ENCODE measurements around the gene IL17F. TPM values are rescaled to one million over a fixed set of nuclear protein-coding genes. Genes with fewer than 3 reads are reported as not detected.
A peak's percentile ranks its signal among the peaks of the same experiment; 100 is the strongest.

The IL17F gene
- total and polyA plus RNA-seq, 9 donors, result not detected

DNA sequence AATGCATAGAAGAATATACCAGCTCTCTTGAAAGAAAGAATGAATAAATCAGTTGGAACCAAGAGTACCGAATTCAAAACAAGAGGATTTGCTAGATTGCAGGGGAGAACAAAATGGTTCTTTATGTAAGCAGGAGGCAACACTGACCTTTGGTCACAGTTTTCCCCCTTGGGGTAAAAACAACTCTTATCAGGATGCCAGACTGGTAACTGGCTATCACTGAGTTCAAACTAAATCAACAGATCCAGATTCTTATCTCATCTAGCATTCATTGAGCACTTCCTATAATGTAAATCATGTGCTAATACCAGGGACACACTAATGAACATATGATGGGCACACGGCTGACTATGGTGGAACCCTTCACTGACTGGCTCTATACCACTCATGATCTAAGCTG, 4.8 kb upstream of the IL17F start:
- H3K9me3 ChIP-seq (replicated peaks; ENCODE audit: control insufficient read depth, low read depth, low read length), result no peaks in the 10 kb centered on the region
- no peak overlapping the region for H3K27ac ChIP-seq (ENCODE audit: low read length)
- H3K27me3 ChIP-seq (ENCODE audit: control insufficient read depth, insufficient read depth, low read length), result no peaks in the 10 kb centered on the region
- no peak for DNase-seq
- no peaks in the 10 kb centered on the region for H3K4me1 ChIP-seq (ENCODE audit: control insufficient read depth, insufficient read depth, low read length)
- H3K4me3 ChIP-seq (ENCODE audit: low read length), result no peak overlapping the region
- WGBS (ENCODE audit: insufficient coverage), result 100% methylated on average over 1 of the region's 2 CpGs
- H3K36me3 ChIP-seq (ENCODE audit: control insufficient read depth, insufficient read depth, low read length), result no peaks in the 10 kb centered on the region

DNA sequence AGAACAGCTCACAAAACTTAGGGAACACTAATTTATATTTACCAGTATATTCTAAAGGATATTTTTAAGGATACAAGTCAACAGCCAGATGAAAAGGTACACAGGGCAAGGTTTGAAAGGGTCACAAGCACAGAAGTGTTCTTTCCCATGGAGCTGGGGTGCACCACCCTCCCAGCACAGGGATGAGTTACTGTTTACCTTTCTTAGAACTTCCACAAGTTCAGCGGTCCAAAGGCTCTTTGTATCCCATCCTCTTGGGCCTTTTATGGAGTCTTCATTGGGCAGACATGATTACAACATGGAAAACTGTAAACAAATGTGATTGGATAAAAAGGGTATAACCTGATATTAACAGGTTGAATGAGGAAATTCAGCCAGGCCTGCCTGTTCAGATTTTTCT, 1.1 kb upstream of the IL17F start:
- WGBS (ENCODE audit: insufficient coverage), result no CpG with 5 or more reads among the region's 1 CpG
- no peak overlapping the region for H3K27ac ChIP-seq (ENCODE audit: low read length)
- no peaks in the 10 kb centered on the region for H3K9me3 ChIP-seq (replicated peaks; ENCODE audit: control insufficient read depth, low read depth, low read length)
- no peaks in the 10 kb centered on the region for H3K4me1 ChIP-seq (ENCODE audit: control insufficient read depth, insufficient read depth, low read length)
- DNase-seq, result no peak
- no peaks in the 10 kb centered on the region for H3K36me3 ChIP-seq (ENCODE audit: control insufficient read depth, insufficient read depth, low read length)
- H3K4me3 ChIP-seq (ENCODE audit: low read length), result no peak overlapping the region
- H3K27me3 ChIP-seq (ENCODE audit: control insufficient read depth, insufficient read depth, low read length), result no peaks in the 10 kb centered on the region

DNA sequence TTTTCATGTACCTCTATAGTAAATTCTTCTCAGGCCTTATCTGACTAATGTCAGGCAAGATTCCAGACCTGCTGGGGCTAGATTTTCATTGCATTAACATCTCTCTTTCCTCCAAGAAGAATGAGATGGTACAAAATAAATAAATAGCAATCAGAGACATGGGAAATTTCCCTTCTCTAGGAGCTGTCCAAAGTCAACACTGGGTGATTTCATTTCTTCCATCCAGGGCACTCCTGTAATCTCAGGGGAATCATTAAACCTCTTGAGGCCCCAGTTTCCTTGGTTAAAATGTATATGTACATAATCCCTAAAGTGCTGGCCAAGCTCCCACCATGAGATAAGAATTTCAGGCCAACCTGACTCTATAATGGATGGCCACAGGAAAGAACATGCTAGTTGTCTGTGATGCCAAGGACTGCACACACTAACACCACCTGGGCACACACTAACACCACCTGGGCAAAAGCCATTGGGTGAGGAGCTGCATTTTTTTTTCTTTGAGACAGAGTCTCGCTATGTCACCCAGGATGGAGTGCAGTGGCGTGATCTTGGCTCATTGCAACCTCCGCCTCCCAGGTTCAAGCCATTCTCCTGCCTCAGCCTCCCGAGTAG, 912 bp downstream of the IL17F start:
- Histone ChIP-seq H3K27me3 (ENCODE audit: control insufficient read depth, insufficient read depth, low read length) (no peaks in the 10 kb centered on the region), H3K4me3 (ENCODE audit: low read length) (no peak overlapping the region), H3K27ac (ENCODE audit: low read length) (no peak overlapping the region), H3K36me3 (ENCODE audit: control insufficient read depth, insufficient read depth, low read length) (no peaks in the 10 kb centered on the region), H3K4me1 (ENCODE audit: control insufficient read depth, insufficient read depth, low read length) (no peaks in the 10 kb centered on the region), H3K9me3 (replicated peaks; ENCODE audit: control insufficient read depth, low read depth, low read length) (no peaks in the 10 kb centered on the region)
- 90% methylated on average over 2 of the region's 4 CpGs for WGBS (ENCODE audit: insufficient coverage)
- DNase-seq, result no peak

- Histone ChIP-seq H3K4me1 (ENCODE audit: control insufficient read depth, insufficient read depth, low read length) (no peaks in the 10 kb centered on the region), H3K9me3 (replicated peaks; ENCODE audit: control insufficient read depth, low read depth, low read length) (no peaks in the 10 kb centered on the region), H3K36me3 (ENCODE audit: control insufficient read depth, insufficient read depth, low read length) (no peaks in the 10 kb centered on the region), H3K4me3 (ENCODE audit: low read length) (no peak overlapping the region), H3K27ac (ENCODE audit: low read length) (no peak overlapping the region), H3K27me3 (ENCODE audit: control insufficient read depth, insufficient read depth, low read length) (no peaks in the 10 kb centered on the region)
- DNase-seq, result no peak
- WGBS (ENCODE audit: insufficient coverage), result no CpG with 5 or more reads among the region's 2 CpGs
Observed at GRCh38 chr6:52241819-52242218, 2.5 kb downstream of the IL17F start.

DNA sequence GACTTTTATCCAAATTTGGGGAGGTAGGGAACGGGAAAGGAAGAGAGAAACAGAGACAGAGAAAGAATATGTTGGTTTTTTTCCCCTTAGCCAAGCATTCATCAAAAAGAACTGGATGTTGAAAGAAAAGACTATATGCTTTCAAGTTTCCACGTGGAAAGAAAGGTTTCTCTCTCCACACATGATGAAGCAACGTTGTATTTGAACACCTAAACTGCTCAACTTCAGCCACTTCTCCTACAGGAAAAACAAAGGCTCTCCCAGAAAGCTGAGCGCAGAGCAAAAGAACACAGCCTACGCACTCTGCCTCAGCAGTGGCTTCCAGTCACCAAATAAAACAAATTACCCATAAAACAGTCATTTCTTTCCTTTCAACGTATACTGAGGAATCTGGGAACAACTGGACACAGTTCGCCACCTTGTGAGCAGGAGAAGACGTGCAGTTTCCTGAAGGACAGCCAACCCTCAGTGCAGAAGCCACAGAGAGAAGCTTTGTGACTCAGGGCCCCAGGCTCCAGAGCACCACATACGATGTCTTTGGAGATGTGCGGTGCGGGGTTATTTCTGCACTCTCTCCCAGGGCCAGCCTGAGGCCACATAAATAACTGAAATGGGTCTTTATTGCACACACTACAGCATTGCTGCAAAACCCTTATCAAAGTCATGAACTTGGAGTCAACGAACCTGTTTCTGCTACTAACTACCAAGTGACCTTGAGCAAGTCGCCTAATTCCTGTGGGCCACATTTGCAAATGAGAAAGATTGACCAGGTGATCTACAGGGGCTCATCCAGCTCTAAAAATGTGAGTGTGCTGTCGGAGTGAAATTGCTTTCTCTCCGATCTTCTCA, 10.1 kb downstream of the IL17F start:
- no peak overlapping the region for H3K27ac ChIP-seq (ENCODE audit: low read length)
- H3K4me3 ChIP-seq (ENCODE audit: low read length), result no peak overlapping the region
- DNase-seq, result peak; percentile 54
- no peaks in the 10 kb centered on the region for H3K9me3 ChIP-seq (replicated peaks; ENCODE audit: control insufficient read depth, low read depth, low read length)
- H3K4me1 ChIP-seq (ENCODE audit: control insufficient read depth, insufficient read depth, low read length), result no peaks in the 10 kb centered on the region
- 54% methylated on average over 7 of the region's 15 CpGs for WGBS (ENCODE audit: insufficient coverage)
- H3K36me3 ChIP-seq (ENCODE audit: control insufficient read depth, insufficient read depth, low read length), result no peaks in the 10 kb centered on the region
- H3K27me3 ChIP-seq (ENCODE audit: control insufficient read depth, insufficient read depth, low read length), result no peaks in the 10 kb centered on the region

DNA sequence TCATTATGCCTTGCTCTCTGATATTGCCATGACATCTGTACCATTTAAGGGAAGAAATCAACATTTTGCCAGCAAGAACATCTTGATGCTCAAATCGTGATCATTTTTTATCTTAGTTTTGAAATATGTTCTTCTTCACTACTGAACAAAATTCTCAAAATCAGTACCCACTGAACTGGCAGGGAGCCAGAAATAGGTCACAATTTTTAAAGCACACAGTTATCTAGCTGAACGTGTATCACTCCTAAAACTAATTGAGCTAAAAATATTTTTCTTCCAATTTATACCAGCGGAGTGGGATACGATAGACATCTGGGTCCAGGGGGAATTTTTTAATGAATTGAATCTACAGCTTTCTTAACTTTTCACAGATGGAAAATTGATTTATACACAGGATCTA, 11.3 kb downstream of the IL17F start:
- no peak for DNase-seq
- no peaks in the 10 kb centered on the region for H3K4me1 ChIP-seq (ENCODE audit: control insufficient read depth, insufficient read depth, low read length)
- no peak overlapping the region for H3K27ac ChIP-seq (ENCODE audit: low read length)
- H3K4me3 ChIP-seq (ENCODE audit: low read length), result no peak overlapping the region
- H3K27me3 ChIP-seq (ENCODE audit: control insufficient read depth, insufficient read depth, low read length), result no peaks in the 10 kb centered on the region
- H3K9me3 ChIP-seq (replicated peaks; ENCODE audit: control insufficient read depth, low read depth, low read length), result no peaks in the 10 kb centered on the region
- no peaks in the 10 kb centered on the region for H3K36me3 ChIP-seq (ENCODE audit: control insufficient read depth, insufficient read depth, low read length)
- 57% methylated on average over 1 of the region's 4 CpGs for WGBS (ENCODE audit: insufficient coverage)

DNA sequence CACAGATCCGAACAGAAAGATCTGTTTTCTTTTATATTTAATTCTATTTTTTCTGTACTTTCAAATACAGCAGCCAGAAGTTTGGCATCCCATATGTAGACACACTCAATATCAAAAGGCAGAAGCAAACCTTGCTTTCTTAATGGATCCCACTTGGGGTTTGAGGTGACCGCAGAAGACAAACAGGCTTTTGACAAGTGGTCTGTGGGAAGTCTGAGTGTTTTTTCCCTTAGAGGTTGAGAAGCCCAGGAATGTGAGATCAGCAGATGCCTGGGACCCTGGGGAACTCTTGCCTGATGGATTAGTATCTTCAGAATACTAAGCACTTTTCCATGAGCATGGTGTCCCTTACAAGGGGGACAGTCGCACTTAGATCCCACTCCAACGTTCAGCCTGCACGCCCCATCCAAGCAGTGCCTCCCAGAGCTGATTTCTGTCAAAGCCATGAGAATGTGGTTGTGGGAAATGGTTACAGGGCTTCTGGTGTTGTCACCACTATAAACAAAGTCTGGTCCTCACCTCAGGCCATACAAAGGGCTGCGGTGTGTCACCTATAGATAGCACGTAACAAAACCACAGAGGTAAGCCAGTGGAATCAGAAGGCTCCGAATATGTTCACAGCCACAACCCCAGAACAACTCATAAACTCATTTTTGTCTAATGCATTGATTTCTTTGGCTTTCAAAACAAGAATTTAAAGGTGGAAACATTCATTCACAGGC, 12.7 kb downstream of the IL17F start:
- H3K27ac ChIP-seq (ENCODE audit: low read length), result no peak overlapping the region
- no peaks in the 10 kb centered on the region for H3K4me1 ChIP-seq (ENCODE audit: control insufficient read depth, insufficient read depth, low read length)
- 50% methylated on average over 1 of the region's 8 CpGs for WGBS (ENCODE audit: insufficient coverage)
- no peaks in the 10 kb centered on the region for H3K36me3 ChIP-seq (ENCODE audit: control insufficient read depth, insufficient read depth, low read length)
- H3K4me3 ChIP-seq (ENCODE audit: low read length), result no peak overlapping the region
- H3K9me3 ChIP-seq (replicated peaks; ENCODE audit: control insufficient read depth, low read depth, low read length), result no peaks in the 10 kb centered on the region
- no peak for DNase-seq
- no peaks in the 10 kb centered on the region for H3K27me3 ChIP-seq (ENCODE audit: control insufficient read depth, insufficient read depth, low read length)

GRCh38 chr6:52230685-52231084, 13.6 kb downstream of the IL17F start:
- no peaks in the 10 kb centered on the region for H3K36me3 ChIP-seq (ENCODE audit: control insufficient read depth, insufficient read depth, low read length)
- H3K4me3 ChIP-seq (ENCODE audit: low read length), result no peak overlapping the region
- no peaks in the 10 kb centered on the region for H3K27me3 ChIP-seq (ENCODE audit: control insufficient read depth, insufficient read depth, low read length)
- no peak overlapping the region for H3K27ac ChIP-seq (ENCODE audit: low read length)
- H3K9me3 ChIP-seq (replicated peaks; ENCODE audit: control insufficient read depth, low read depth, low read length), result no peaks in the 10 kb centered on the region
- H3K4me1 ChIP-seq (ENCODE audit: control insufficient read depth, insufficient read depth, low read length), result no peaks in the 10 kb centered on the region
- WGBS (ENCODE audit: insufficient coverage), result no CpG with 5 or more reads among the region's 1 CpG
- no peak for DNase-seq

GRCh38 chr6:52227495-52227894, 16.8 kb downstream of the IL17F start:
- H3K4me1 ChIP-seq (ENCODE audit: control insufficient read depth, insufficient read depth, low read length), result no peaks in the 10 kb centered on the region
- no peaks in the 10 kb centered on the region for H3K9me3 ChIP-seq (replicated peaks; ENCODE audit: control insufficient read depth, low read depth, low read length)
- no peak overlapping the region for H3K4me3 ChIP-seq (ENCODE audit: low read length)
- no peak overlapping the region for H3K27ac ChIP-seq (ENCODE audit: low read length)
- H3K36me3 ChIP-seq (ENCODE audit: control insufficient read depth, insufficient read depth, low read length), result no peaks in the 10 kb centered on the region
- no peaks in the 10 kb centered on the region for H3K27me3 ChIP-seq (ENCODE audit: control insufficient read depth, insufficient read depth, low read length)
- WGBS (ENCODE audit: insufficient coverage), result no CpG with 5 or more reads among the region's 1 CpG
- DNase-seq, result no peak

DNA sequence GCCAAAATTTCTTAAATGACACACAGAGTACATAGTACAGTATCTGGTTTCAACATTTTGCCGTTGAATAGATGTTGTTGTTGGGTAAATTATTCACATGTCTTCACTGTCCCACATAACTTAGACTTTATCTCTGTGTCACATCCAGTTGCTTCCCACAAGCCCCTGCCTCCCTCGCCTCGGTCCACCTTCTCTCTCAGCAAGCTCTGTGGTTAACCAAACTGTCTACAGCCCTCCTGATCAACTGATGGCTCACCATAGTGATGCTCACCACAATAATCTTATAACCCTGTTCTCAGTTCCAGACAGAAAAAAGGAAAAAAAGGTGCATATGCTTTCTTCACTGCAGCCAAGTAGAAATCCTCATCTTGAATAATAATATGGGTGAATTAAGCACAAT, 23.0 kb downstream of the IL17F start:
- H3K27ac ChIP-seq (ENCODE audit: low read length), result no peak overlapping the region
- H3K27me3 ChIP-seq (ENCODE audit: control insufficient read depth, insufficient read depth, low read length), result no peaks in the 10 kb centered on the region
- H3K9me3 ChIP-seq (replicated peaks; ENCODE audit: control insufficient read depth, low read depth, low read length), result no peaks in the 10 kb centered on the region
- no peak overlapping the region for H3K4me3 ChIP-seq (ENCODE audit: low read length)
- 70% methylated on average over 2 of the region's 3 CpGs for WGBS (ENCODE audit: insufficient coverage)
- H3K36me3 ChIP-seq (ENCODE audit: control insufficient read depth, insufficient read depth, low read length), result no peaks in the 10 kb centered on the region
- DNase-seq, result no peak
- no peaks in the 10 kb centered on the region for H3K4me1 ChIP-seq (ENCODE audit: control insufficient read depth, insufficient read depth, low read length)
